ENCODE measurements around the gene GRHL1.

DNA sequence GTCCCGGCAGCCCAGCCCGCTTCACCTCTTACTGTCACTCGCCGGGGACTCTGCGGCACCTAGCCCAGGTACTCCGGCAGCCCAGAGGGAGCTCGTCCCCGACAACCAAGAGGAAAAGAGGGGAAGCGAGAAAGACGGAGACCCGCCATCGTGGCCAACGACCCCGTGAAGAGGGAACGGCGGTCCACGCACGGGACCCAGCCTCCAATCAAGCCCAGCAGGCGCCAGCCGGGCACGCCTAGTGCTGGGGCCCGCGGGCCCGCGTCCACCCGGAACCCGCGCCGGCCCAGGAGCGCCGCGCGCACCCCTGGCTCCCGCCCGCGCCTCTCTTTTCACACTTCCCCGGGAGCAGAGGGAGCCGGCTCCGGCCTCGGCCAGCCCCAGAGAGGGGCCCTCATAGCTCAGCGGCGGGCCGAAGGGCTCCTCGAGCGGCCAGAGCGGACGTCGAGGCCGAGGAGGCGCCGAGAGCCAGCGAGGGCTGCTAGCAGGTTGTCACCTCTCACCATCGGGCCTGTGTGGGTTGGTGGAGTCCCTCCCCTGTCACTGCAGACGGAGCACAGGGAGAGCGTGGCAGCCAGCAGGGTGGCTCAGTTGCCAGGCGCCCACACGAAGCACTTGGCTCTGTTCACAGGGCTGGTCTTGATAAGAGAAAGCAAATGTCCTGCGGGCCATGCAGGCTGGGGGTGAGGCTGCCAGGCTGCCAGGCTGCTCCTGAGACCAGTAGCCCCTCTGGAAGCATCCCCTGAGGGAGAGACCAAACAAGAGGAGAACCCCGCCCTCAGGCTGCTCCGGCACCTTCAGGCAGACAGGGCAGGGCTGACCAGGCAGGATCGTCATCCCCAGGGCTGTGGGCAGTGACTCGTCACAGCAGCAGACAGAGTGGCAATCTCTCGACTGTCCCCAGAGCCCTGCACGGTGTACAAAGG lies 55.0 kb downstream of the GRHL1 start:
- TF ChIP-seq YY1 (IDR thresholded peaks at IDR 0.05; ENCODE audit: borderline replicate concordance in 1 of 3, control insufficient read depth in 1 of 3, extremely low read depth in 1 of 3, insufficient read depth in 3 of 3, insufficient read length in 1 of 3, insufficient replicate concordance in 2 of 3, low read depth in 1 of 3, low read length in 2 of 3) (no peak), HMG20A (CRISPR knock-in tag; conservative IDR thresholded peaks at IDR 0.05) (no peak), NR2C2 (CRISPR knock-in tag; IDR thresholded peaks at IDR 0.05) (no peak), NR2C2 (tag; IDR thresholded peaks at IDR 0.05) (no peak), ZFX (CRISPR knock-in tag; IDR thresholded peaks at IDR 0.05) (no peak)
- TF ChIP-seq, protein P1, sequence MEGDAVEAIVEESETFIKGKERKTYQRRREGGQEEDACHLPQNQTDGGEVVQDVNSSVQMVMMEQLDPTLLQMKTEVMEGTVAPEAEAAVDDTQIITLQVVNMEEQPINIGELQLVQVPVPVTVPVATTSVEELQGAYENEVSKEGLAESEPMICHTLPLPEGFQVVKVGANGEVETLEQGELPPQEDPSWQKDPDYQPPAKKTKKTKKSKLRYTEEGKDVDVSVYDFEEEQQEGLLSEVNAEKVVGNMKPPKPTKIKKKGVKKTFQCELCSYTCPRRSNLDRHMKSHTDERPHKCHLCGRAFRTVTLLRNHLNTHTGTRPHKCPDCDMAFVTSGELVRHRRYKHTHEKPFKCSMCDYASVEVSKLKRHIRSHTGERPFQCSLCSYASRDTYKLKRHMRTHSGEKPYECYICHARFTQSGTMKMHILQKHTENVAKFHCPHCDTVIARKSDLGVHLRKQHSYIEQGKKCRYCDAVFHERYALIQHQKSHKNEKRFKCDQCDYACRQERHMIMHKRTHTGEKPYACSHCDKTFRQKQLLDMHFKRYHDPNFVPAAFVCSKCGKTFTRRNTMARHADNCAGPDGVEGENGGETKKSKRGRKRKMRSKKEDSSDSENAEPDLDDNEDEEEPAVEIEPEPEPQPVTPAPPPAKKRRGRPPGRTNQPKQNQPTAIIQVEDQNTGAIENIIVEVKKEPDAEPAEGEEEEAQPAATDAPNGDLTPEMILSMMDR (IDR thresholded peaks at IDR 0.05 in 2 of 3, conservative IDR thresholded peaks at IDR 0.05 in 1 of 3; ENCODE audit: insufficient read depth in 2 of 3, low read depth in 1 of 3, low read length in 3 of 3), result no peak

Data from K562 (cell line).